CD8-positive, alpha-beta memory T cell (primary cell): ENCODE data around the gene PRDM5. TPM values are rescaled to one million over a fixed set of nuclear protein-coding genes. Genes with fewer than 3 reads are reported as not detected.
"Not testable (repeated sequence)": the region's sequence is repeated elsewhere in the genome, so short reads cannot be mapped to it uniquely, and the experiment has no call there.

Experiments
- CTCF ChIA-PET: fragments of 350-600 bp; sonication (Branson Sonifier 250); formaldehyde crosslinking; loops from one replicate; lab custom pipeline; 2021; ENCODE audit warnings: antibody characterized with exemption; lab: Charles Lee
- POLR2A ChIA-PET: fragments of 350-600 bp; sonication (Branson Sonifier 250); formaldehyde crosslinking; loops from one replicate; lab custom pipeline; 2021; ENCODE audit warnings: antibody characterized with exemption; lab: Charles Lee
- DNase-seq, 5 donors: peaks; one replicate each; pipeline versions ENCODE4 v3.0.0 to v3.0.0-alpha.2; 2020 to 2022; ENCODE audit warnings: mixed read lengths in 1 of 5
- H3K27ac ChIP-seq: one replicate; pipeline ENCODE4 v1.7.0; 2013; ENCODE audit warnings: low read depth, mild to moderate bottlenecking, low read length, moderate library complexity
- H3K27me3 ChIP-seq: 2 replicates; pipeline ENCODE4 v1.7.0; 2013; ENCODE audit warnings: low read length, mild to moderate bottlenecking; ENCODE audit not compliant: insufficient read depth, poor library complexity, severe bottlenecking
- H3K36me3 ChIP-seq: 2 replicates; pipeline ENCODE4 v1.7.0; 2013; ENCODE audit warnings: mild to moderate bottlenecking, low read length, moderate library complexity; ENCODE audit not compliant: insufficient read depth
- H3K4me1 ChIP-seq: 2 replicates; pipeline ENCODE4 v1.7.0; 2013; ENCODE audit warnings: mild to moderate bottlenecking, low read length, moderate library complexity; ENCODE audit not compliant: insufficient read depth
- H3K4me3 ChIP-seq: 2 replicates; pipeline ENCODE4 v1.7.0; 2013; ENCODE audit warnings: mild to moderate bottlenecking, low read length
- H3K9me3 ChIP-seq: 2 replicates; pipeline ENCODE4 v1.7.0; 2013; ENCODE audit warnings: mild to moderate bottlenecking, low read length
- H3K27ac Mint-ChIP-seq, 8 donors: one replicate each; pipeline ENCODE4 v1.8.0; 2020 to 2021; ENCODE audit warnings: mixed read lengths in 8 of 8, mild to moderate bottlenecking in 6 of 8, inconsistent platforms in 3 of 8, moderate library complexity in 3 of 8
- H3K27me3 Mint-ChIP-seq, 2 donors: one replicate each; pipeline ENCODE4 v1.8.0; 2020 to 2021; ENCODE audit warnings: mixed read lengths in 2 of 2, mild to moderate bottlenecking in 1 of 2, moderate library complexity in 1 of 2
- H3K36me3 Mint-ChIP-seq, 3 donors: one replicate each; pipeline ENCODE4 v1.8.0; 2020 to 2021; ENCODE audit warnings: mixed read lengths in 3 of 3, inconsistent platforms in 1 of 3, mild to moderate bottlenecking in 1 of 3
- H3K4me1 Mint-ChIP-seq, 3 donors: one replicate each; pipeline ENCODE4 v1.8.0; 2020 to 2021; ENCODE audit warnings: mixed read lengths in 3 of 3, inconsistent platforms in 1 of 3, mild to moderate bottlenecking in 1 of 3
- H3K4me3 Mint-ChIP-seq, 7 donors: one replicate each; pipeline ENCODE4 v1.8.0; 2020 to 2021; ENCODE audit warnings: mixed read lengths in 7 of 7, mild to moderate bottlenecking in 6 of 7, moderate library complexity in 4 of 7, inconsistent platforms in 2 of 7
- H3K9me3 Mint-ChIP-seq, 5 donors: one replicate each; pipeline ENCODE4 v1.8.0; 2020 to 2022; ENCODE audit warnings: mixed read lengths in 5 of 5, mild to moderate bottlenecking in 3 of 5, moderate library complexity in 2 of 5, inconsistent platforms in 1 of 5
- polyA plus RNA-seq: library from polyadenylated mRNA; unstranded; fragments of 300-500 nt; fragmentation: Illumina TruSeq; gene quantifications from one replicate; pipeline ENCODE4 v1.2.3, GENCODE V29; 2021
- total RNA-seq, 2 experiments: library from RNA; stranded (reverse); gene quantifications; one replicate each; pipeline ENCODE4 v1.2.3, GENCODE V29; 2021

The PRDM5 gene
- total and polyA plus RNA-seq, 3 experiments from 2014 or later, result 0.08 to 0.63 (median 0.24) TPM

- Histone ChIP-seq H3K27me3 (no peaks in the 10 kb centered on the region), H3K27ac (no peak overlapping the region), H3K4me3 (no peak overlapping the region), H3K9me3 (no peaks in the 10 kb centered on the region), H3K36me3 (no peaks in the 10 kb centered on the region), H3K4me1 (no peaks in the 10 kb centered on the region)
- H3K9me3 Mint-ChIP-seq, result peaks cover 0 to 5% (median 0%) of the 10 kb centered on the region in 5 donors
- H3K4me1 Mint-ChIP-seq, result peaks cover 0 to 7% (median 0%) of the 10 kb centered on the region in 3 donors
- H3K27ac Mint-ChIP-seq, result no peak overlapping the region
- CTCF ChIA-PET, result no interaction called here
- no peak for DNase-seq
- no peak overlapping the region for H3K4me3 Mint-ChIP-seq
- H3K27me3 Mint-ChIP-seq, result peaks cover 3 to 5% of the 10 kb centered on the region in 2 donors
- no peaks in the 10 kb centered on the region for H3K36me3 Mint-ChIP-seq
- POLR2A ChIA-PET, result no interaction called here
These were observed 262.8 kb downstream of the PRDM5 start for GRCh38 chr4:120659616-120660170.

GRCh38 chr4:120658772-120659171, 263.8 kb downstream of the PRDM5 start:
- no peaks in the 10 kb centered on the region for H3K36me3 ChIP-seq
- H3K27ac ChIP-seq, result no peak overlapping the region
- no peak overlapping the region for H3K4me3 ChIP-seq
- no peaks in the 10 kb centered on the region for H3K27me3 ChIP-seq
- Mint-ChIP-seq H3K36me3 (no peaks in the 10 kb centered on the region), H3K4me3 (no peak overlapping the region), H3K27me3 (peaks cover 3 to 5% of the 10 kb centered on the region in 2 donors), H3K4me1 (peaks cover 0 to 7% (median 0%) of the 10 kb centered on the region in 3 donors), H3K9me3 (peaks cover 0 to 5% (median 0%) of the 10 kb centered on the region in 5 donors), H3K27ac (no peak overlapping the region)
- DNase-seq, result no peak
- ChIA-PET CTCF (no interaction called here), POLR2A (no interaction called here)
- H3K9me3 ChIP-seq, result no peaks in the 10 kb centered on the region
- no peaks in the 10 kb centered on the region for H3K4me1 ChIP-seq

GRCh38 chr4:120653804-120654573, 268.5 kb downstream of the PRDM5 start:
- Histone ChIP-seq H3K4me3 (no peak overlapping the region), H3K4me1 (no peaks in the 10 kb centered on the region), H3K9me3 (no peaks in the 10 kb centered on the region), H3K27ac (no peak overlapping the region), H3K27me3 (no peaks in the 10 kb centered on the region), H3K36me3 (no peaks in the 10 kb centered on the region)
- peaks cover 0 to 8% of the 10 kb centered on the region in 2 donors for H3K27me3 Mint-ChIP-seq
- ChIA-PET CTCF (no interaction called here), POLR2A (no interaction called here)
- no peaks in the 10 kb centered on the region for H3K36me3 Mint-ChIP-seq
- peak overlapping the region in 1 of 8 donors; percentile 35 for H3K27ac Mint-ChIP-seq
- peaks cover 0 to 7% (median 0%) of the 10 kb centered on the region in 3 donors for H3K4me1 Mint-ChIP-seq
- H3K9me3 Mint-ChIP-seq, result no peaks in the 10 kb centered on the region
- no peak overlapping the region for H3K4me3 Mint-ChIP-seq
- DNase-seq, result no peak

GRCh38 chr4:120648336-120648735, 274.2 kb downstream of the PRDM5 start:
- CTCF ChIA-PET, result not testable (repeated sequence)

More at GRCh38 chr4:120648336-120648735, 274.2 kb downstream of the PRDM5 start:
- H3K4me3 ChIP-seq, H3K27ac Mint-ChIP-seq, H3K4me3 Mint-ChIP-seq, H3K27ac ChIP-seq, H3K36me3 Mint-ChIP-seq, H3K9me3 ChIP-seq, DNase-seq, POLR2A ChIA-PET, H3K4me1 ChIP-seq, H3K36me3 ChIP-seq, H3K9me3 Mint-ChIP-seq, H3K27me3 ChIP-seq, H3K4me1 Mint-ChIP-seq: not testable (repeated sequence)
- H3K27me3 Mint-ChIP-seq, result peaks cover 0 to 11% of the 10 kb centered on the region in 2 donors

Other genes starting within 250 kb of the PRDM5 start
- under 1 TPM; 0.13 to 0.18 TPM for gene NDNF, start 149.8 kb upstream of the PRDM5 start, total RNA-seq
- not detected for gene NDNF, start 149.8 kb upstream of the PRDM5 start, polyA plus RNA-seq
- gene TNIP3, start 241.6 kb upstream of the PRDM5 start, total RNA-seq, result 10 to 100 TPM; 13.7 to 15.7 TPM
- gene TNIP3, start 241.6 kb upstream of the PRDM5 start, polyA plus RNA-seq, result 7.0 TPM